ENCODE results near the gene STARD3. TPM values are rescaled to one million over a fixed set of nuclear protein-coding genes. Genes with fewer than 3 reads are reported as not detected.

STARD3 gene
- total RNA-seq, 2 donors from 2014 or later: 60.3 to 60.5 TPM

GRCh38 chr17:39674179-39674578 is 37.2 kb downstream of the STARD3 start:
- Histone ChIP-seq H3K36me3 (ENCODE audit: control insufficient read depth, insufficient read depth, low read length) (peaks cover 5% of the 10 kb centered on the region), H3K27me3 (ENCODE audit: control insufficient read depth, insufficient read depth, low read length, poor library complexity, severe bottlenecking) (peaks cover 20% of the 10 kb centered on the region), H3K27ac (ENCODE audit: low read depth, low read length) (no peak overlapping the region), H3K4me1 (ENCODE audit: control insufficient read depth, insufficient read depth, low read length) (no peaks in the 10 kb centered on the region), H3K9me3 (ENCODE audit: control insufficient read depth, low read length) (no peaks in the 10 kb centered on the region), H3K9ac (ENCODE audit: extremely low read depth, low read length, poor library complexity, severe bottlenecking) (no peak overlapping the region), H3K4me3 (ENCODE audit: low read length) (no peak overlapping the region)
- 88 to 95% methylated on average over 4 to 5 of the region's 5 CpGs for WGBS, 2 experiments (ENCODE audit: insufficient coverage in 1 of 2, insufficient read length in 1 of 2)
- Mint-ChIP-seq H3K4me3 (no peak overlapping the region), H3K9me3 (no peaks in the 10 kb centered on the region), H3K27ac (no peak overlapping the region), H3K36me3 (ENCODE audit: low read depth) (peaks cover 12% of the 10 kb centered on the region), H3K4me1 (peaks cover 17% of the 10 kb centered on the region), H3K27me3 (ENCODE audit: insufficient read depth) (peaks cover 24% of the 10 kb centered on the region)
- DNase-seq: no peak
- TF ChIP-seq, protein P1, sequence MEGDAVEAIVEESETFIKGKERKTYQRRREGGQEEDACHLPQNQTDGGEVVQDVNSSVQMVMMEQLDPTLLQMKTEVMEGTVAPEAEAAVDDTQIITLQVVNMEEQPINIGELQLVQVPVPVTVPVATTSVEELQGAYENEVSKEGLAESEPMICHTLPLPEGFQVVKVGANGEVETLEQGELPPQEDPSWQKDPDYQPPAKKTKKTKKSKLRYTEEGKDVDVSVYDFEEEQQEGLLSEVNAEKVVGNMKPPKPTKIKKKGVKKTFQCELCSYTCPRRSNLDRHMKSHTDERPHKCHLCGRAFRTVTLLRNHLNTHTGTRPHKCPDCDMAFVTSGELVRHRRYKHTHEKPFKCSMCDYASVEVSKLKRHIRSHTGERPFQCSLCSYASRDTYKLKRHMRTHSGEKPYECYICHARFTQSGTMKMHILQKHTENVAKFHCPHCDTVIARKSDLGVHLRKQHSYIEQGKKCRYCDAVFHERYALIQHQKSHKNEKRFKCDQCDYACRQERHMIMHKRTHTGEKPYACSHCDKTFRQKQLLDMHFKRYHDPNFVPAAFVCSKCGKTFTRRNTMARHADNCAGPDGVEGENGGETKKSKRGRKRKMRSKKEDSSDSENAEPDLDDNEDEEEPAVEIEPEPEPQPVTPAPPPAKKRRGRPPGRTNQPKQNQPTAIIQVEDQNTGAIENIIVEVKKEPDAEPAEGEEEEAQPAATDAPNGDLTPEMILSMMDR (conservative IDR thresholded peaks at IDR 0.05): no peak

DNA sequence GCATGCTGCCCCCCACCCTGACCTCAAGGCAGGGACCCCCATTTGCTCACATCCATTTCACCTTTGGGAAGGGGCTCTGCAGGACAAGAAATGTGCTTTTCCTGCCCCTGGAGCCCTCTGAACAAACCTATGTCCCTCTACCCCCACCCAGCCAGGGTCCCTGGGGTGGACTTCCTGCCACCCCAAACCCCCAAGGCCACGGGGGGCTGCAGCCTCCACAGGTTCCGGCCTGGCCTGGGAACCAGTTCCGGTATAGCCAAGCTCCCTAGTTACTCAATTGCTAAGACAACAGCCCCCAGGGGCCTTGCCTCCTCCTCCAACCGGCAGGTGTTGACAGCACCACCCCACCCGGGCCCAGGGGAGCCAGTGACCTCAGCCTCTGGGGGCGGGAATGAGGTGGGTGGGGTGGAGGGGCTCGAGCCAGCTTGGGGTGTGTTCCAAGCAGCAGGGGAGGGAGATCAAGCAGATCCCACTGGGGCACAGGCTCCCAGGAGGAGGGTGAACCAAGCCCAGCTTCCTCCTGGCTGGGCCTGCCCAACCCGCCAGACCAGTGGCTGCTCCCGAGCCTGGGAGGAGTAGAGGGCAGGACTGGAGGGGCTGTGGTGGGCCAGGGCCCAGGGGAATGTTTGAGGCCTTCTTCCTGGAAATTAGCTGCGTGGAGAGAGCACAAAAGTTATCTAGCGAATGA is 37.9 kb downstream of the STARD3 start:
- Mint-ChIP-seq H3K4me1 (peaks cover 17% of the 10 kb centered on the region), H3K9me3 (no peaks in the 10 kb centered on the region)
- WGBS, 2 experiments (ENCODE audit: insufficient coverage in 1 of 2, insufficient read length in 1 of 2): 75 to 83% methylated on average over 2 to 10 of the region's 11 CpGs

DNA sequence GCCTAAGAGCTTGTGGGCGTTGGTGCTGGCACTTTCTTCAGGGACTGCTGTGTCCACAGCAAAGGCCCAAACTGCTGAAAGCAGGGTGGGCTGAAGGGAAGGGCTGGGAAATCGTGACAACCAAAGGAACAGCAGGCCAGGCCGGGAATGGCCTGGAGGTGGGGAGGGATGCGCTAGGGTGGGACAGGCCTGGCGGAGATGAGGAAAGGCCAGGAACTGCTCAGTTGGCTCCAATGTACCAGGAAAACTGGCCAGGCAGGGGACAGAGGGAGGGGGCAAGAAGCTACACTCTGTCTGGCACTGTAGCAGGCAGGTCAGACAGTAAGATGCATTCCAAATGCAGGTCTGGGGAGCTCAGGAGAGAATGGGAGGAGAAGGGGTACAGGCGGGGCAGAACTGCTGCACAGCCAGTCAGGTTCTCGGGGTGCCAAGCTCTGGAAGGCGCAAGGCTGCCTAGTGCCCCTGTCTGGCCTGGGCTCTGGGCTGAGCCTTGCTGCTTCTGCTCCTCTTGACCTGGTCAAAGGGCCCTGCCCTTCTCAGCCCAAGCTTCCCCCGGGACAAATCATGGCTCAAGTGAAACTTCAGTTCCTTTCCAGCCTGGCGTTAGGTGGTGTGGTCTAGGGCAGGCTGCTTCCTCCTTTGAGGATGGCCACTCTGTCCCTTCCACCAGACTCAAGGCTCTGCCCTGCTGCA is 38.6 kb downstream of the STARD3 start:
- H3K4me1 Mint-ChIP-seq: peaks cover 17% of the 10 kb centered on the region
- no peak for DNase-seq
- Histone ChIP-seq H3K27ac (ENCODE audit: low read depth, low read length) (no peak overlapping the region), H3K9ac (ENCODE audit: extremely low read depth, low read length, poor library complexity, severe bottlenecking) (no peak overlapping the region), H3K4me3 (ENCODE audit: low read length) (no peak overlapping the region), H3K27me3 (ENCODE audit: control insufficient read depth, insufficient read depth, low read length, poor library complexity, severe bottlenecking) (peaks cover 9% of the 10 kb centered on the region), H3K9me3 (ENCODE audit: control insufficient read depth, low read length) (no peaks in the 10 kb centered on the region), H3K4me1 (ENCODE audit: control insufficient read depth, insufficient read depth, low read length) (no peaks in the 10 kb centered on the region), H3K36me3 (ENCODE audit: control insufficient read depth, insufficient read depth, low read length) (peaks cover 5% of the 10 kb centered on the region)
- H3K9me3 Mint-ChIP-seq: no peaks in the 10 kb centered on the region
- peak overlapping the region; percentile 80 for H3K27ac Mint-ChIP-seq
- H3K36me3 Mint-ChIP-seq (ENCODE audit: low read depth): peaks cover 23% of the 10 kb centered on the region
- WGBS, 2 experiments (ENCODE audit: insufficient coverage in 1 of 2, insufficient read length in 1 of 2): 88 to 90% methylated on average over 6 to 10 of the region's 10 CpGs
- no peak overlapping the region for H3K4me3 Mint-ChIP-seq
- peaks cover 10% of the 10 kb centered on the region for H3K27me3 Mint-ChIP-seq (ENCODE audit: insufficient read depth)
- TF ChIP-seq, protein P1 (conservative IDR thresholded peaks at IDR 0.05): no peak

More for the DNA sequence above, 37.9 kb downstream of the STARD3 start:
- Histone ChIP-seq H3K27ac (ENCODE audit: low read depth, low read length) (no peak overlapping the region), H3K4me1 (ENCODE audit: control insufficient read depth, insufficient read depth, low read length) (no peaks in the 10 kb centered on the region), H3K9ac (ENCODE audit: extremely low read depth, low read length, poor library complexity, severe bottlenecking) (no peak overlapping the region), H3K36me3 (ENCODE audit: control insufficient read depth, insufficient read depth, low read length) (peaks cover 5% of the 10 kb centered on the region), H3K4me3 (ENCODE audit: low read length) (no peak overlapping the region), H3K9me3 (ENCODE audit: control insufficient read depth, low read length) (no peaks in the 10 kb centered on the region), H3K27me3 (ENCODE audit: control insufficient read depth, insufficient read depth, low read length, poor library complexity, severe bottlenecking) (peaks cover 13% of the 10 kb centered on the region)
- Mint-ChIP-seq H3K36me3 (ENCODE audit: low read depth) (peaks cover 16% of the 10 kb centered on the region), H3K27me3 (ENCODE audit: insufficient read depth) (peaks cover 17% of the 10 kb centered on the region), H3K4me3 (no peak overlapping the region), H3K27ac (peak overlapping the region; percentile 80)
- DNase-seq: peak; percentile 86
- TF ChIP-seq, protein P1 (conservative IDR thresholded peaks at IDR 0.05): no peak
